Testis (tissue), 2 donors: ENCODE measurements around the gene SNAI3.

Experiments used
- POLR2A ChIP-seq: fragments of 450-650 bp; IDR thresholded peaks from one replicate; pipeline ENCODE4 v1.6.1; 2017; ENCODE audit warnings: antibody characterized with exemption, mild to moderate bottlenecking, moderate library complexity
- TF ChIP-seq, protein P1 (sequence below), 3 experiments: fragments of 450-650 bp in 2 of 3; fragments of 200-600 bp in 1 of 3; sonication (generic) in 1 of 3; IDR thresholded peaks; one replicate each; pipeline ENCODE4 v1.5.1; 2016 to 2019; ENCODE audit warnings: antibody characterized with exemption in 3 of 3, mild to moderate bottlenecking in 2 of 3, moderate library complexity in 1 of 3

- TF ChIP-seq, protein P1, sequence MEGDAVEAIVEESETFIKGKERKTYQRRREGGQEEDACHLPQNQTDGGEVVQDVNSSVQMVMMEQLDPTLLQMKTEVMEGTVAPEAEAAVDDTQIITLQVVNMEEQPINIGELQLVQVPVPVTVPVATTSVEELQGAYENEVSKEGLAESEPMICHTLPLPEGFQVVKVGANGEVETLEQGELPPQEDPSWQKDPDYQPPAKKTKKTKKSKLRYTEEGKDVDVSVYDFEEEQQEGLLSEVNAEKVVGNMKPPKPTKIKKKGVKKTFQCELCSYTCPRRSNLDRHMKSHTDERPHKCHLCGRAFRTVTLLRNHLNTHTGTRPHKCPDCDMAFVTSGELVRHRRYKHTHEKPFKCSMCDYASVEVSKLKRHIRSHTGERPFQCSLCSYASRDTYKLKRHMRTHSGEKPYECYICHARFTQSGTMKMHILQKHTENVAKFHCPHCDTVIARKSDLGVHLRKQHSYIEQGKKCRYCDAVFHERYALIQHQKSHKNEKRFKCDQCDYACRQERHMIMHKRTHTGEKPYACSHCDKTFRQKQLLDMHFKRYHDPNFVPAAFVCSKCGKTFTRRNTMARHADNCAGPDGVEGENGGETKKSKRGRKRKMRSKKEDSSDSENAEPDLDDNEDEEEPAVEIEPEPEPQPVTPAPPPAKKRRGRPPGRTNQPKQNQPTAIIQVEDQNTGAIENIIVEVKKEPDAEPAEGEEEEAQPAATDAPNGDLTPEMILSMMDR (IDR thresholded peaks at IDR 0.05) = no peak
- TF ChIP-seq POLR2A = no peak
These were observed 31.9 kb upstream of the SNAI3 start for GRCh38 chr16:88718178-88718577.
